HCT116 (cell line): ENCODE data around the gene PCBP3. TPM values are rescaled to one million over a fixed set of nuclear protein-coding genes. Genes with fewer than 3 reads are reported as not detected.

ENCODE experiments used
- ATAC-seq: fragments of 200-7000 bp; cut with Tn5 transposase; 2 replicates; pipeline ENCODE4 v1.9.1; 2020; ENCODE audit warnings: mild to moderate bottlenecking, moderate library complexity
- BruUV-seq: library from RNA; stranded (reverse); fragments of 400-500 nt; replicated peaks from 2 replicates; lab custom pipeline; 2021; lab: Mats Ljungman, UMichigan
- CTCF ChIA-PET: fragments of 300-600 bp; sonication (Branson Sonifier 250); formaldehyde crosslinking; loops from one replicate; lab custom pipeline; 2021; ENCODE audit warnings: antibody characterized with exemption; lab: Charles Lee
- POLR2A ChIA-PET: fragments of 300-600, 350-600 bp; sonication (Branson Sonifier 250); formaldehyde crosslinking; loops from one replicate; lab custom pipeline; 2021; ENCODE audit warnings: antibody characterized with exemption; lab: Charles Lee
- RAD21 ChIA-PET, 2 experiments: fragments of 300-600 bp; sonication (Branson Sonifier 250); formaldehyde crosslinking; loops; one replicate each; lab custom pipeline; 2023; ENCODE audit warnings: low total read pairs in 2 of 2; ENCODE audit not compliant: uncharacterized antibody in 2 of 2, unreplicated experiment in 2 of 2, low non-redundant PET in 1 of 2; lab: Charles Lee
- DNase-seq: peaks from one replicate; pipeline ENCODE4 v3.0.0-alpha.2; 2010; ENCODE audit warnings: low read depth, low spot score
- H2AFZ ChIP-seq: fragments of 200-600 bp; shearing (Covaris generic), sonication (generic); 2 replicates; pipeline ENCODE4 v1.6.1; 2017; ENCODE audit warnings: low read depth, mixed run types, mixed read lengths, antibody characterized with exemption, low read length; ENCODE audit not compliant: poor library complexity, severe bottlenecking
- H3K27ac ChIP-seq: 2 replicates; pipeline ENCODE4 v1.5.1; 2012; ENCODE audit warnings: low read depth, low read length
- H3K27me3 ChIP-seq: fragments of 200-600 bp; sonication (generic); 2 replicates; pipeline ENCODE4 v1.6.1; 2016; ENCODE audit warnings: mixed run types, low read length, mixed read lengths; ENCODE audit not compliant: insufficient read depth
- H3K36me3 ChIP-seq, 2 experiments: fragments of 200-500 bp in 1 of 2; fragments of 200-600 bp in 1 of 2; sonication (Bioruptor generic) in 1 of 2; sonication (generic) in 1 of 2; 2 replicates each; pipeline versions ENCODE4 v1.5.1 to v1.6.1; 2014 to 2016; ENCODE audit warnings: low read length in 2 of 2, inconsistent platforms in 1 of 2, mixed read lengths in 1 of 2, mixed run types in 1 of 2; ENCODE audit not compliant: insufficient read depth in 2 of 2, control insufficient read depth in 1 of 2
- H3K4me1 ChIP-seq, 2 experiments: fragments of 200-600 bp in 1 of 2; sonication (generic) in 1 of 2; 2 replicates each; pipeline versions ENCODE4 v1.5.1 to v1.6.1; 2012 to 2017; ENCODE audit warnings: low read length in 2 of 2, inconsistent platforms in 1 of 2, mild to moderate bottlenecking in 1 of 2, mixed read lengths in 1 of 2, mixed run types in 1 of 2, moderate library complexity in 1 of 2; ENCODE audit not compliant: insufficient read depth in 2 of 2, control insufficient read depth in 1 of 2
- H3K4me2 ChIP-seq: fragments of 200-600 bp; sonication (generic); 2 replicates; pipeline ENCODE4 v1.6.1; 2017; ENCODE audit warnings: mixed run types, low read length, mixed read lengths
- H3K4me3 ChIP-seq, 2 experiments: fragments of 200-600 bp in 1 of 2; sonication (generic) in 1 of 2; replicated peaks in 1 of 2; 2 replicates each; pipeline ENCODE4 v1.5.1; 2011 to 2016; ENCODE audit warnings: low read length in 2 of 2, control low read depth in 1 of 2, low read depth in 1 of 2, mild to moderate bottlenecking in 1 of 2, mixed read lengths in 1 of 2, mixed run types in 1 of 2
- H3K79me2 ChIP-seq: fragments of 200-600 bp; sonication (generic); 2 replicates; pipeline ENCODE4 v1.6.1; 2017; ENCODE audit warnings: mild to moderate bottlenecking, mixed run types, low read length, moderate library complexity, mixed read lengths; ENCODE audit not compliant: insufficient read depth
- H3K9ac ChIP-seq: fragments of 200-600 bp; sonication (generic); 2 replicates; pipeline ENCODE4 v1.6.1; 2016; ENCODE audit warnings: low read length, mixed read lengths
- H3K9me2 ChIP-seq: fragments of 200-600 bp; sonication (generic), shearing (Covaris generic); 2 replicates; pipeline ENCODE4 v1.6.1; 2017; ENCODE audit warnings: mixed run types, mild to moderate bottlenecking, moderate library complexity; ENCODE audit not compliant: insufficient read depth
- H3K9me3 ChIP-seq, 2 experiments: fragments of 200-500 bp in 1 of 2; fragments of 200-600 bp in 1 of 2; sonication (Bioruptor generic) in 1 of 2; sonication (generic) in 1 of 2; 2 replicates each; pipeline ENCODE4 v1.6.1; 2014 to 2017; ENCODE audit warnings: low read length in 2 of 2, mixed read lengths in 2 of 2, inconsistent platforms in 1 of 2, low read depth in 1 of 2, mild to moderate bottlenecking in 1 of 2, mixed run types in 1 of 2, moderate library complexity in 1 of 2; ENCODE audit not compliant: control insufficient read depth in 1 of 2, insufficient read depth in 1 of 2
- H4K20me1 ChIP-seq: fragments of 200-600 bp; sonication (generic), shearing (Covaris generic); 2 replicates; pipeline ENCODE4 v1.6.1; 2017; ENCODE audit warnings: mixed run types, mild to moderate bottlenecking, moderate library complexity; ENCODE audit not compliant: insufficient read depth
- ATF3 ChIP-seq: IDR thresholded peaks from 2 replicates; pipeline ENCODE4 v1.6.1; 2012
- CBX3 ChIP-seq: IDR thresholded peaks from 2 replicates; pipeline ENCODE4 v1.6.1; 2012; ENCODE audit warnings: low read depth
- CEBPB ChIP-seq: IDR thresholded peaks from 2 replicates; pipeline ENCODE4 v1.6.1; 2012; ENCODE audit warnings: low read depth
- CTCF ChIP-seq, 3 experiments: fragments of 200-600 bp in 1 of 3; sonication (generic) in 1 of 3; IDR thresholded peaks in 2 of 3; conservative IDR thresholded peaks in 1 of 3; 2 replicates each; pipeline ENCODE4 v1.5.1; 2012 to 2017; ENCODE audit warnings: low read depth in 2 of 3, low read length in 2 of 3, antibody characterized with exemption in 1 of 3, borderline replicate concordance in 1 of 3, control low read depth in 1 of 3, mild to moderate bottlenecking in 1 of 3, mixed read lengths in 1 of 3, mixed run types in 1 of 3, moderate library complexity in 1 of 3; ENCODE audit not compliant: insufficient read depth in 1 of 3
- ELF1 ChIP-seq: IDR thresholded peaks from 2 replicates; pipeline ENCODE4 v1.6.1; 2012; ENCODE audit warnings: low read depth, borderline replicate concordance
- EZH2phosphoT487 ChIP-seq: fragments of 200-600 bp; IDR thresholded peaks from 2 replicates; pipeline ENCODE4 v1.6.1; 2018; ENCODE audit warnings: antibody characterized with exemption, borderline replicate concordance
- FOSL1 ChIP-seq: IDR thresholded peaks from 2 replicates; pipeline ENCODE4 v1.6.1; 2012; ENCODE audit warnings: low read depth
- JUND ChIP-seq: IDR thresholded peaks from 2 replicates; pipeline ENCODE4 v1.6.1; 2012
- POLR2A ChIP-seq: IDR thresholded peaks from 2 replicates; pipeline ENCODE4 v1.7.0; 2011; ENCODE audit warnings: borderline replicate concordance; ENCODE audit not compliant: insufficient read depth, insufficient read length; ENCODE audit errors: extremely low read depth
- POLR2AphosphoS5 ChIP-seq: IDR thresholded peaks from 2 replicates; pipeline ENCODE4 v1.6.1; 2011; ENCODE audit warnings: mild to moderate bottlenecking, low read depth, low read length, moderate library complexity
- RAD21 ChIP-seq: IDR thresholded peaks from 2 replicates; pipeline ENCODE4 v1.6.1; 2012; ENCODE audit warnings: low read depth, mild to moderate bottlenecking
- REST ChIP-seq: IDR thresholded peaks from 2 replicates; pipeline ENCODE4 v1.6.1; 2012; ENCODE audit warnings: low read depth
- SP1 ChIP-seq: IDR thresholded peaks from 2 replicates; pipeline ENCODE4 v1.6.1; 2012; ENCODE audit warnings: low read depth
- SRF ChIP-seq: IDR thresholded peaks from 2 replicates; pipeline ENCODE4 v1.6.1; 2012; ENCODE audit warnings: low read depth
- TCF7L2 ChIP-seq: IDR thresholded peaks from 2 replicates; pipeline ENCODE4 v1.7.0; 2011; ENCODE audit warnings: borderline replicate concordance, inconsistent platforms; ENCODE audit not compliant: insufficient read depth, insufficient read length; ENCODE audit errors: extremely low read depth
- YY1 ChIP-seq: IDR thresholded peaks from 2 replicates; pipeline ENCODE4 v1.6.1; 2011; ENCODE audit warnings: low read length, low read depth, moderate library complexity, mild to moderate bottlenecking; ENCODE audit not compliant: insufficient replicate concordance; ENCODE audit errors: extremely low read depth
- ZBTB33 ChIP-seq: IDR thresholded peaks from 2 replicates; pipeline ENCODE4 v1.6.1; 2011; ENCODE audit warnings: mild to moderate bottlenecking, low read length, moderate library complexity; ENCODE audit not compliant: insufficient replicate concordance; ENCODE audit errors: extremely low read depth
- ZFX ChIP-seq: fragments of 450-650 bp; IDR thresholded peaks from 2 replicates; pipeline ENCODE4 v1.6.1; 2017
- ZNF274 ChIP-seq: fragments of 200-500 bp; sonication (Bioruptor generic); IDR thresholded peaks from 2 replicates; pipeline ENCODE4 v1.6.1; 2014; ENCODE audit warnings: mild to moderate bottlenecking, low read depth, low read length, inconsistent platforms
- intact Hi-C: fragments of 100-400 bp; cut with micrococcal nuclease; formaldehyde crosslinking; loops from 2 replicates; pipeline ENCODE4 v1.10.0; 2022
- total RNA-seq: library from RNA; stranded (reverse); gene quantifications from one replicate; pipeline ENCODE4 v1.2.1, GENCODE V29; 2021; ENCODE audit not compliant: unreplicated experiment

PCBP3 gene
- total RNA-seq, 1 experiment from 2014 or later = 3.1 TPM

GRCh38 chr21:45603481-45603880 lies 40.0 kb upstream of the PCBP3 start:
- Histone ChIP-seq H3K27me3 (0 out of 2 replicates have a peak, but pooled peaks cover under 1% of the 10 kb centered on the region), H3K4me2 (no peak overlapping the region), H4K20me1 (no peaks in the 10 kb centered on the region), H3K79me2 (no peaks in the 10 kb centered on the region), H3K9me2 (no peaks in the 10 kb centered on the region), H3K9ac (no peak overlapping the region), H3K36me3 (no peaks in the 10 kb centered on the region), H2AFZ (no peak overlapping the region), H3K4me3 (no peak overlapping the region), H3K4me1 (no peaks in the 10 kb centered on the region), H3K9me3 (no peaks in the 10 kb centered on the region; a peak in 1 of 4 replicates), H3K27ac (no peak overlapping the region)
- ATAC-seq (no peak), DNase-seq (no peak)
- ChIA-PET POLR2A (no interaction called here), RAD21 (no interaction called here), CTCF (no interaction called here)
- no TSS peak for BruUV-seq
- intact Hi-C loops = no loop called here
- TF ChIP-seq SRF = no peak
- TF ChIP-seq JUND = no peak
- no peak for TF ChIP-seq CTCF (IDR thresholded peaks at IDR 0.05 in 2 of 3, conservative IDR thresholded peaks at IDR 0.05 in 1 of 3; ENCODE audit: borderline replicate concordance in 1 of 3, insufficient read depth in 1 of 3, low read depth in 2 of 3, low read length in 2 of 3)
- no peak for TF ChIP-seq YY1
- no peak for TF ChIP-seq ATF3
- TF ChIP-seq RAD21 = no peak
- no peak for TF ChIP-seq TCF7L2
- TF ChIP-seq ZFX = no peak
- TF ChIP-seq FOSL1 = no peak
- no peak for TF ChIP-seq ZNF274
- TF ChIP-seq CBX3 = no peak
- TF ChIP-seq POLR2A = no peak
- TF ChIP-seq CEBPB = no peak
- no peak for TF ChIP-seq EZH2phosphoT487
- no peak for TF ChIP-seq POLR2AphosphoS5
- no peak for TF ChIP-seq REST
- no peak for TF ChIP-seq ZBTB33
- TF ChIP-seq SP1 = no peak
- TF ChIP-seq ELF1 = no peak
